GM21619 (cell line): ENCODE results near the gene LRFN4.

ENCODE experiments used
- ATAC-seq: cut with Tn5 transposase; IDR thresholded peaks from one replicate; pipeline ENCODE4 v1.9.1; 2021; ENCODE audit not compliant: unreplicated experiment

LRFN4 gene

DNA sequence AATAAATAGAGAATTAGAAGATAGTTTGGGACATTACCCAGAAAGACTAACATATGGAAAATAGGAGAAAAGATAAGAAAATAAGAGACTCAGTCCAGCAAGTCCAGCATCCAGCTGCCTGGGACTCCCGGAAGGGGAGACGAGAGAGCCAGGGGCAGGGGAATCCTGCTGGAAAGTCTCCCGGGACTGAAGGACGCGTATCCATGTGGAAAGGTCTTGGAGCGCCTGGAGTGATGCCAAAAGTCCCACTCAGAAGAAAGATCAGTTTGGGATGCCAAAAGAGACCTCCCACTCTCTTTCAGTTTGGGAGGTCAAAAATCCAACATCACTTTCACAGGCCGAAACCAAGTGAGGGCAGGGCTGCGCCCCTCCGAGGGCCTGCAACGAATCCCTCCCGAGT, 30.7 kb downstream of the LRFN4 start:
- ATAC-seq = no peak

GRCh38 chr11:66888282-66888681, 31.4 kb downstream of the LRFN4 start:
- no peak for ATAC-seq

GRCh38 chr11:66889960-66890359, 33.1 kb downstream of the LRFN4 start:
- no peak for ATAC-seq

- peak; percentile 97 for ATAC-seq
These were observed 35.2 kb downstream of the LRFN4 start for GRCh38 chr11:66891851-66892660.

- ATAC-seq = no peak
These were observed 36.0 kb downstream of the LRFN4 start for GRCh38 chr11:66892911-66893310.

- no peak for ATAC-seq
These were observed 37.3 kb downstream of the LRFN4 start for GRCh38 chr11:66894141-66894540.

GRCh38 chr11:66901964-66902390, 45.1 kb downstream of the LRFN4 start:
- no peak for ATAC-seq

- ATAC-seq = no peak
These were observed 45.8 kb downstream of the LRFN4 start for GRCh38 chr11:66902486-66903177.

DNA sequence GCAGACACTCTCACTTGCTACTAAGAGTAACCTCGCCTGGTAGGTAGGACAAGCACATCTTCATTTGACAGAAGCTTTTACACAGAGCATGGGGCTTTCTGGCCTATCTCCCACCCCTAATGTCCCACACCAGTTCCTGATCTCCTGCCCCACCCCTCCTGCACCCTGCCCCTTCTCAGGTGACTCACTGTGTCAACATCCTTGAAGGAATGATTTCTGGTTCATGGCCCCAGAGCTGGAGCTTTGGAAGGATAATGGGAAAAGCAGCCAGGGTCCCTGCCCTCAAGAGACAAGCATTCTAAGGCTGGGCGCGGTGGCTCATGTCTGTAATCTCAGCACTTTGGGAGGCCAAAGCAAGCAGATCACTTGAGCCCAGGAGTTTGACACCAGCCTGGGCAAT, 47.2 kb downstream of the LRFN4 start:
- no peak for ATAC-seq

DNA sequence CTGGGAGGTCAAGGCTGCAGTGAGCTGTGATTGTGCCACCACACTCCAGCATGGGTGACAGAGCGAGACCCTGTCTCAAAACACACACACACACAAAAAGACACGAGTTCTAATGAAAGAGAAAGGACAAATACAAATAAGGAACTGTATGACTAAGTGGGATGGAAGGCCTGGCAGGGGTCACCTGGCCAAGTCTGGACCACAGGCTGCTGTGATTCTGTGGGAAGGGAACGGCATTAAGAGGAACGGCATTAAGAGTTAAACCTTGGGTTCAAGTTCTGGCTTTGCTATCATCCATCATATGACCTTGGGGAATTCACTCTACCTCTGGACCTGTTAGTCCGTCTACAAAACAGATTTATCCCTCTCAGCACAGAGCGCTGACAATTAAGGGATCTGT, 47.7 kb downstream of the LRFN4 start:
- ATAC-seq = no peak

DNA sequence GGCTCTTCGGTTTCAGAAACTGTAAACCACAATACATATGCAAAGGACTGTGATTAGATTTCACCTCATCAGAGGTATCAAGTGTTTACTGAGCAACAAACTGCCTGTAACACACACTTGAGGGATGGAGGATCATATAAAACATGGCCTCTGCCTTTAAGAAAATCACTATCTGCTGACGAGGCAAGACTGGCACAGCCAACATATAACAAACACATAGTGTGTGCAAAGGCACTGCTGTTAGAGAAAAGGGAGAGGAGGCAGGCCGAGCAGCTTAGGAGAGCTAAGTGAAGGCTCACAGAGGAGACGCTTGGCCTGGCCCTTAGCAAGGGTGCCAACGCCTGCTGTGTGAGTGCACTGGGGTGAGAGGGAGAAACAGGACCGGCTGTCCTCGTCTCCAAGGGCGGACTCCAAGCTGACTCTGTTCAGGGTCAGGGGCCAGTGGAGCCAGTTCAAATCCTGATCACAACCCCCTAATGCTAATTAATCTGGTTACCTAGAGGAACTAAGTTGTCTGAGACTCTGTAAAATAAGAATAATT, 48.2 kb downstream of the LRFN4 start:
- no peak for ATAC-seq

GRCh38 chr11:66905631-66906030, 48.8 kb downstream of the LRFN4 start:
- no peak for ATAC-seq

DNA sequence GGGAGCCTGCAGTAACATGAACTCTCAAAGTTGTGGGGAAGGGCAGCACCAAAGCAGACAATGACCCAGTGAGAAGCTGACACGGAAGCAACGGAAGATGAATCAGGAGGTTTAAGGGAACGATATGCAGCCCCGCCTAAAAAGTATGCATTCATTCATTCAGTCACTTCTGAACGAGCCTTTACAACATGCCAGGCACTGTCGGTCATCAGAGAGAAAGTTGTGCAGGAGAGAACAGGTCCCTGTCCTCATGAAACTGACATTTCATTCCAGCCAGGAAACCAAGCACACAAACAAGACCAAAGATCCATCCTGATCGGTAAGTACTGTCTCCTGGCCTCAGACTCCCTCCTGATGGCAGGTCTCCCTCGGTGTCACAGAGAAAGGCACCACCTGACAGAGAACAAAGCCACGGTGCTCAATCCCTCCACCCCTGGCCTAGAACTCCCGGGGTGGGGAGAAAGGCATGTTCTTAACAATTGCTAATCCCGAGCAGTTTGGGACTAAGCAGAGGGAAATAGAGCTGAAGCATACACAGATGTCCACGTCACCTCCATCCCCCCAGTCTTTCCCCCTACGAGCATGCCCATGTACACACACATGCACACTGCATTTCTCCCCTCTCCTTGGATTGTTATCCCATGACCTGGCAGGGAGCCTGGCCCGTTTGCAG, 49.3 kb downstream of the LRFN4 start:
- no peak for ATAC-seq

DNA sequence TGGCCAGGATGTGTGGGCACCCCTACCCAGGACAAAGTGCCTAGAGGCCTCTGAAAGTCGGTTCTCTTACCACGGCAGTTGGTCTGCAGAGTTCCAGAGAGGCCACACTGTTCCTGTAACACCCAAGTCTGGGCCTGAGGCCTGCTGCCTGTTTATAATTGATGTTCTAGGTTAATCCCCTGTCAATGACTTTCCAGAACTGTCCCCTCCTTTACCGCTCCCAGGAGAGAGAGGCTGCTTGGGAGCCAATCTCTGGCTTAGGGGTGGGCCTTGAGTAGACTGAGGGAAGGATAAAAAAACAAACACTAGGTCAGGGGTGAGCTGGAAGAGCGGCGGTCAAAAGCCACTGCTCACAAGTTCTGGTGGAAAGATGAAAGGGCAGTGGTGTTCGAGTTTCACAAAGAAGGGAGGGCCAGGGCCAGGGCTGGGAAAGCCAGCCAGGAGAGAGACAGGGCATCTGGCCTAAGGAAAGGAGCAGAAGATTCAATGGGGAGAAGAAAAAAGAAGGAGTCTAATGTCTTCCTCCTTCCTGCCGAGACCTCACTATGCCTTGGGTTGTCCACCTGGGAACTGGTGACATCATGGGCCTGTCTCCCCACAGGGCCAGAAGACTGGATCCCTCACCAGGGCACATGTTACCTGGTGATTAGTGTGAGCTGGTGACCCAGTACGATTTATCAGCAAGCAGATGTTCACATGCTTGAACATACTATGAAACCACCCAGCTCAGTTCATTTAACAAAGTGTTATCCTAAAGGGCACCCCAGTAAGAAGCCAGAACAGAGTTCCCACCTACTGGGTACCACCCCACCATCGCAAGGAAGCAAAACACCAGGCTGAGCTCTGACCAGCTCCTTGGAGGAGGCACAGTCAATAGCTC, 51.1 kb downstream of the LRFN4 start:
- no peak for ATAC-seq

- no peak for ATAC-seq
These were observed 52.3 kb downstream of the LRFN4 start for GRCh38 chr11:66909181-66909580.

GRCh38 chr11:66910016-66910415, 53.2 kb downstream of the LRFN4 start:
- no peak for ATAC-seq
